Stimulated activated CD8-positive, alpha-beta memory T cell treated with anti-CD3 and anti-CD28 coated beads, Interleukin-12 subunit alpha, Interleukin-12 subunit beta, amount 100 ng/mL, for 4 hours (primary cell): ENCODE data around the gene OXT.
"Not testable (repeated sequence)": the region's sequence is repeated elsewhere in the genome, so short reads cannot be mapped to it uniquely, and the experiment has no call there.

Source experiments
- DNase-seq: peaks from one replicate; pipeline ENCODE4 v3.0.0-alpha.2; 2020; ENCODE audit warnings: low read depth

Gene OXT

DNA sequence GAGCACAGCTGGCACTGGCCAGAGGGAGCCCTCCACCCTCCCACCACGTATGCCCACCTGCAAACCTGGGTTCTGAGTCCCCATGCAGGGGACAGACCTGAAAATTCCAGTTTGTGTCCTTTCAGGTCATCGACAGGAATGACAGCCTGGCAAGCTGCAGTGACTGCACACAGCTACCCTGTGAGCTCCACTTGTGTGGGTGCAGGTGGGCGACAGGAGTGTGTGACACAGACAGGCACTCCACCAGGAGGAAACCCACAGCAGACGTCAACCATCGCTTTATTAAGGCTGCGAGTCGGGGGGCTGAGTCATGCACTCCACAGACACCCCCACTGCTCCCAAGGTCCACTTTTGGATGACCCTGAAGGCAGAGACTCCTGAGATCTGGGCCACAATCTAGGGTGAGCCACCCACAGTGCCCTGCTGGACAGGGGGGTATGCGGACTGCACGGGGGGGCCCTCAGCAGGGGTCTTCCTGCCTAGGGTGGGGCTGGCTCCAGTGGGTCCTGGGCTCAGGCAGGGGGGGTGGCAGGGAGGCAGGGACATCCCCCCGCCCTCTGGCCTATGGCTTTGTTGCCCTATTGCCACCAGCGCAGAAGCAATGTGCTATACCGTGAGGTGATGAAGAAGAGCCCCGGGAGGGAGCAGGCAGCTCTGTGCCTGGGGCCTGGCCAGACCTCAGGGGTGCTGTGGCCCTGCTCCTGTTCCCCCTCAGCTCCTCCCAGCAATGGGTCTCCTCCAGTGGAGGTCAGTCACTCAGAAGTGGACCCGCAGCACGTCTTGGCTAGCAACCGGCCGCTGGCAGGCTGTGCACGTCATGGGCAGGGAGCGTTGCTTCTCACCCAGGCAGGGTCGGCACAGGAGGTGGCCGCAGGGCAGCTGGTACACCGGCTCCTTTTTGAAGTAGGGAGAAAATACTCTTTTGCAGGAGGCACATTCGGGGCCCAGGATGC is 38.2 kb downstream of the OXT start:
- DNase-seq: no peak

DNA sequence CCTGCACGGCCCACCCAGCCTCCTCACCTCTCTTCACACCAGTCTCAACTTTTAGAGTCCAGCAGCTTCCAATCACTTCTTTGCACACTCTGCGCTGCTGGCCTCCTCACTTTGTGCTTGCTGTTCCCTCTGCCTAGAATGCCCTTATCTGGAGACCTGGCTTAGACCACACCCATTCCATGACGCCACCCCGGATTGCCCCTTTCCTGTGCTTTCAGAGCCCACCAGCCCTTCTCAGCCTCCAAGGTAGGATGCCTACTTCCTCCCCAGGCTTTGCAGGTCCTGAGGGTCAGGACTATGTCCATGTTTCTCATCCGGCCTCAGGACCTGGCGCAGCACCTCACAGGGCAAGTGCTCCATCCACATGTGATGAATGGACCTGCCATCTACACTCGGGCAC is 40.1 kb downstream of the OXT start:
- no peak for DNase-seq

DNA sequence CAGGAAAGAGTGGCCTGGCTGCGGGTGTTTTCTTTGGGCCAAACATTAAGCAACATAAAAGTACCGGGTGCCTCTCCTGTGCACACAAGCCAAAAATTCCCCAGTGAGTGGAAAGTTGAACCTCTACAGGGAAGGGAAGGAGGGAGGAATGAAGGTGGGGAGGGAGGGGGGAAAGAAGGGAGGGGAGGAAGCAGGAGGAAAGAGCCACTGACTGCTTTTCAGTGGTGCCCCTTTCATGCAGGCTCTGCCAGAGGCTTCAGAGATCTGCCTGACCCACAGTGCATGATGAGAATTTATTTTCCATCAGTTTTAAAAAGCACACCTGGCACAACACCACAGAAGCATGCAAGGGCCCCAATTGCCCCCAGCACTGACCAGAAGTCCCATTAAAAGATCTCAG is 40.6 kb downstream of the OXT start:
- DNase-seq: no peak

GRCh38 chr20:3115190-3116107 is 44.0 kb downstream of the OXT start:
- DNase-seq: no peak

GRCh38 chr20:3116341-3116740 is 44.9 kb downstream of the OXT start:
- no peak for DNase-seq

GRCh38 chr20:3117839-3118379 is 46.5 kb downstream of the OXT start:
- not testable (repeated sequence) for DNase-seq

DNA sequence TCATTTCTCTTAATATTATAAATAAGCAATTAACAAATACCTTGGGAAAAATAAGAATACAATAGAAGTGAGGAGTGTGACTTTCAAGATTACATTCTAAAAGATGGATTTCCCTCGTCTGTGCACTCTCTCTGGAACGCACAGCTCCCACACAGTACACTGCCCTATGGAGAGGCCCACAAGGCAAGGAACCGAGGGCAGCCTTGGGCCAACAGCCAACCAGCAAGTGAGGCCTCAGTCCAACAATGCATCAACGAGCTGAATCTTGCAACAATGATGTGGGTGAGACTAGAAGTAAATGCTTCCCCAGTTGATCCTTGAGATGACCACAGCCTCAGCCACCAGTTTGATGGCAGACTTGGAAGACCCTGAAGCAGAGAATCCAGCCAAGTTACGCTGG is 47.6 kb downstream of the OXT start:
- DNase-seq: no peak

- no peak for DNase-seq
These were observed 50.0 kb downstream of the OXT start for GRCh38 chr20:3121271-3121911.
